ENCODE measurements around the gene ZNF836.

GRCh38 chr19:52176574-52176973, 5.2 kb upstream of the ZNF836 start:
- no peak for TF ChIP-seq POLR2A (IDR thresholded peaks at IDR 0.05; ENCODE audit: low read depth, low read length)
- TF ChIP-seq, protein P1, sequence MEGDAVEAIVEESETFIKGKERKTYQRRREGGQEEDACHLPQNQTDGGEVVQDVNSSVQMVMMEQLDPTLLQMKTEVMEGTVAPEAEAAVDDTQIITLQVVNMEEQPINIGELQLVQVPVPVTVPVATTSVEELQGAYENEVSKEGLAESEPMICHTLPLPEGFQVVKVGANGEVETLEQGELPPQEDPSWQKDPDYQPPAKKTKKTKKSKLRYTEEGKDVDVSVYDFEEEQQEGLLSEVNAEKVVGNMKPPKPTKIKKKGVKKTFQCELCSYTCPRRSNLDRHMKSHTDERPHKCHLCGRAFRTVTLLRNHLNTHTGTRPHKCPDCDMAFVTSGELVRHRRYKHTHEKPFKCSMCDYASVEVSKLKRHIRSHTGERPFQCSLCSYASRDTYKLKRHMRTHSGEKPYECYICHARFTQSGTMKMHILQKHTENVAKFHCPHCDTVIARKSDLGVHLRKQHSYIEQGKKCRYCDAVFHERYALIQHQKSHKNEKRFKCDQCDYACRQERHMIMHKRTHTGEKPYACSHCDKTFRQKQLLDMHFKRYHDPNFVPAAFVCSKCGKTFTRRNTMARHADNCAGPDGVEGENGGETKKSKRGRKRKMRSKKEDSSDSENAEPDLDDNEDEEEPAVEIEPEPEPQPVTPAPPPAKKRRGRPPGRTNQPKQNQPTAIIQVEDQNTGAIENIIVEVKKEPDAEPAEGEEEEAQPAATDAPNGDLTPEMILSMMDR (IDR thresholded peaks at IDR 0.05; ENCODE audit: extremely low read depth in 1 of 2, insufficient read depth in 1 of 2, low read depth in 1 of 2, low read length in 2 of 2) = no peak
- TF ChIP-seq EZH2 (IDR thresholded peaks at IDR 0.05; ENCODE audit: borderline replicate concordance, low read depth, low read length, severe bottlenecking) = no peak

Measured in endothelial cell of umbilical vein (primary cell).